Measurements from ENCODE around the gene UBE2G2. TPM values are rescaled to one million over a fixed set of nuclear protein-coding genes. Genes with fewer than 3 reads are reported as not detected.

The UBE2G2 gene
- total RNA-seq, 1 donor = 75.3 TPM

DNA sequence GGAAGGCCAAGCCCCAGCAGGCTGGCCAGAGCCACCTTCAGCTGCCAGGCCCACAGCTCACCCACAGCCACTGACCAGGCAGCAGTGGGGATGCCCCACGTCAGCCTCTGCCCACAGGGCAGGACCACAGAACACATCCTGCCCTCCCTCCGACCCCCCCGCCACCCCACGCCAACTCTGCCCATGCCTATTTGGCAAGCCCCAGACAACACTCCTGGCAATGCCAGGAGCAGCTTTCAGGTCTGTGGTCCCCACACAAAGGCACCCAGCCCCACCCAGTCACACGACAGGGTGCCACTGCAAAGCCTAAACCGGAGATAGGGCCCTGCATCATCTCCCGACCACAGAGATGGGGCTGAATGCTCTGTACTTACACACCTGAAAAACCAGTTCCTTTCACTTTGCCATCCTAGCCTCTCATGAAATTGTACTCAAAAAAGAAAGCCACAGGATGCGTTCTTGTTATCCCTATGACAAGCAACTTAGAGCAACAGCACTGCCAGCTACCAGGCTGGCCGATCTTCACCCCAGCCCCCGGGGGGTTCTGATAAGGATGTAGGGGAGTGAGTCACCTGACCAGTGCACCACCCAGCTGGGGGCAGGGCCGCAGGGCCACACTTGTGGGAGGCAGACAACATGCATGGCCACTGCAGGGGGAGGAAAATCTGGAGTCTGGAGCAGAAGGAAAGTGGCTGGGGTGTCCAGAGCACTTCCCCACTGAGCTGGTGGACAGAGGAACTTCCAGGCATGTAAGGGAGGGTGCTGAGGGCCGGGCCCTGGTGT is 36.2 kb downstream of the UBE2G2 start:
- H2AFZ ChIP-seq (ENCODE audit: low read length) = no peak overlapping the region
- TF ChIP-seq CTCF (IDR thresholded peaks at IDR 0.05; ENCODE audit: extremely low read depth, low read depth, low read length) = no peak

DNA sequence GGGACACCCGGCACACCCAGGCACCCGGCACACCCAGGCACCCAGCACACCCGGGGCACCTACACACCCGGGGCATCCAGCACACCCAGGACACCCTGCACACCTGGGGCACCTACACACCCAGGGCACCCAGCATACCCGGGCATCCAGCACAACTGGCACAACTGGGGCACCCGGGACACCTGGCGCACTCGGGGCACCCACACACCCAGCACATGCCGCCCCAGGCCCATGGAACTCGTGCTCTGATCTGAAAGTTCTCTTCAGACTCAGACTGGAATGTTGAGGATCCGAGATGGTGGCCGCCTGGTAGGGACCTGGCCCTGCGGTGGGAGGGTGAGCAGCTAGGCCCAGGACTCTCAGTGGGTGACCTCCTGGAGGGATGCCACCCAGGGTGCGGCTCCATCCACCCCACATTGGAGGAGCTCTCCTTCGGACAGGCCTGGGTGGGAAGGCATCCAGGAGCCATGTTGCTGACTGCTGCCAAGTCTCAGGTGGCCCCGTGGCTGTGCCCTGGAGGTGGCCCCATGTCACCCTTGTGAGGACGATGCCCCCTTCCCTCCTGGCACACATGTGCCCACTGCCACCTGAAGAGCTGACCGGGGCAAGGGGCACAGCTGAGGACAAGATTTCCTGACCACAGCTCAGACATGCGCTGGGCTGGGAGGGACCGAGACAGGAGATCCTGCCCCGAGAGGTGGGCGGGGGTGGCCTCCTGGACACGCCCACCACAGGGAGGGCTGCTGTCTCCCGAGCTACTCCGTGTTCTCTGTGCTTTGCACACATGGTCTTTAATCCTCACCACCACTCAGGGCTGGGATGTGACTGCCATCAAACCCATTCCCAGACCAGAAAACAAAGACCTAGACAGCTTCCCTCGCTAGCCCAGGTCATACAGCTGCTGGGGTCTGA is 37.0 kb downstream of the UBE2G2 start:
- Histone ChIP-seq H2AFZ (ENCODE audit: low read length) (no peak overlapping the region), H3K27ac (ENCODE audit: low read depth, low read length) (no peak overlapping the region), H3K4me2 (ENCODE audit: insufficient read depth, low read length) (no peak overlapping the region), H3K9me3 (ENCODE audit: low read depth, low read length) (no peaks in the 10 kb centered on the region), H3K4me3 (ENCODE audit: insufficient read depth, low read length) (no peak overlapping the region), H3K79me2 (ENCODE audit: insufficient read depth, low read length) (no peaks in the 10 kb centered on the region), H3K36me3 (ENCODE audit: insufficient read depth, low read length) (peaks cover 9% of the 10 kb centered on the region), H3K4me1 (ENCODE audit: insufficient read depth, low read length) (peaks cover 8% of the 10 kb centered on the region), H4K20me1 (ENCODE audit: insufficient read depth, low read length) (no peaks in the 10 kb centered on the region), H3K27me3 (ENCODE audit: insufficient read depth, low read length) (no peaks in the 10 kb centered on the region)
- peak; percentile 84 for DNase-seq (ENCODE audit: insufficient read length, low spot score, missing footprints)
- no peak for TF ChIP-seq CTCF (IDR thresholded peaks at IDR 0.05; ENCODE audit: extremely low read depth, low read depth, low read length)

More for the DNA sequence above, 36.2 kb downstream of the UBE2G2 start:
- no peaks in the 10 kb centered on the region for H3K9me3 ChIP-seq (ENCODE audit: low read depth, low read length)
- H3K27ac ChIP-seq (ENCODE audit: low read depth, low read length) = no peak overlapping the region
- no peaks in the 10 kb centered on the region for H4K20me1 ChIP-seq (ENCODE audit: insufficient read depth, low read length)
- peak; percentile 85 for DNase-seq (ENCODE audit: insufficient read length, low spot score, missing footprints)
- H3K4me2 ChIP-seq (ENCODE audit: insufficient read depth, low read length) = peak overlapping the region; percentile 39
- H3K36me3 ChIP-seq (ENCODE audit: insufficient read depth, low read length) = peaks cover 10% of the 10 kb centered on the region
- peaks cover 8% of the 10 kb centered on the region for H3K4me1 ChIP-seq (ENCODE audit: insufficient read depth, low read length)
- H3K79me2 ChIP-seq (ENCODE audit: insufficient read depth, low read length) = no peaks in the 10 kb centered on the region
- H3K27me3 ChIP-seq (ENCODE audit: insufficient read depth, low read length) = no peaks in the 10 kb centered on the region
- H3K4me3 ChIP-seq (ENCODE audit: insufficient read depth, low read length) = no peak overlapping the region

DNA sequence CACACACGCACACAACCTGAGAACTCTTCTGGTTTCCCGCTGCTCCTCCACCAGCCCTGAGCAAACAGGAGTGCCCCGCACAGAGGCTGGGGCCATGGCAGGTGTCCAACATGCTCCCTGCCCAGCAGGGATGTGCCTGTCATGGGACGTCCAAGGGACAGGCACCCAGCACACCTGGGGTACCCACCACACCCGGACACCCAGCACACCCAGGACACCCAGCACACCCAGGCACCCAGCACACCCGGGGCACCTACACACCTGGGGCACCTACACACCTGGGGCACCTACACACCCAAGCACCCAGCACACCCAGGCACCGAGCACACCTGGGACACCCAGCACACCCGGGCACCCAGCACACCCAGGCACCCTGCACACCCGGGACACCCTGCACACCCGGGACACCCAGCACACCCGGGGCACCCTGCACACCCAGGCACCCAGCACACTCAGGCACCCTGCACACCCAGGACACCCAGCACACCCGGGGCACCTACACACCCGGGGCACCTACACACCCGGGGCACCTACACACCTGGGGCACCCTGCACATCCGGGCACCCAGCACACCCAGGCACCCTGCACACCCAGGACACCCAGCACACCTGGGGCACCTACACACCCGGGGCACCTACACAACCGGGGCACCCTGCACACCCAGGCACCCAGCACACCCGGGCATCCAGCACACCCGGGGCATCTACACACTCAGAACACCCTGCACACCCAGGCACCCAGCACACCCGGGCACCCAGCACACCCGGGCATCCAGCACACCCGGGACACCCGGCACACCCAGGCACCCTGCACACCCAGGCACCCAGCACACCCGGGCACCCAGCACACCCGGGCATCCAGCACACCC is 37.9 kb downstream of the UBE2G2 start:
- no peaks in the 10 kb centered on the region for H4K20me1 ChIP-seq (ENCODE audit: insufficient read depth, low read length)
- no peak overlapping the region for H2AFZ ChIP-seq (ENCODE audit: low read length)

More for the DNA sequence above, 37.9 kb downstream of the UBE2G2 start:
- Histone ChIP-seq H3K4me2 (ENCODE audit: insufficient read depth, low read length) (no peak overlapping the region), H3K36me3 (ENCODE audit: insufficient read depth, low read length) (peaks cover 5% of the 10 kb centered on the region), H3K27ac (ENCODE audit: low read depth, low read length) (no peak overlapping the region), H3K9me3 (ENCODE audit: low read depth, low read length) (no peaks in the 10 kb centered on the region), H3K4me3 (ENCODE audit: insufficient read depth, low read length) (no peak overlapping the region), H3K4me1 (ENCODE audit: insufficient read depth, low read length) (peaks cover 8% of the 10 kb centered on the region), H3K27me3 (ENCODE audit: insufficient read depth, low read length) (no peaks in the 10 kb centered on the region), H3K79me2 (ENCODE audit: insufficient read depth, low read length) (no peaks in the 10 kb centered on the region)
- no peak for DNase-seq (ENCODE audit: insufficient read length, low spot score, missing footprints)
- no peak for TF ChIP-seq CTCF (IDR thresholded peaks at IDR 0.05; ENCODE audit: extremely low read depth, low read depth, low read length)

Data from osteoblast (primary cell).